Measurements from ENCODE around the gene EML4.

GRCh38 chr2:42382144-42382543 is 213.0 kb downstream of the EML4 start:
- TF ChIP-seq CHD2 (IDR thresholded peaks at IDR 0.05; ENCODE audit: borderline replicate concordance, low read depth, low read length): no peak
- no peak for TF ChIP-seq JUND (IDR thresholded peaks at IDR 0.05; ENCODE audit: low read depth, low read length)
